Left kidney (tissue), 2 donors: ENCODE data around the gene KCNQ2. TPM values are rescaled to one million over a fixed set of nuclear protein-coding genes. Genes with fewer than 3 reads are reported as not detected.

Experiments
- DNase-seq: peaks from one replicate; pipeline ENCODE4 v3.0.0-alpha.2; 2013
- polyA plus RNA-seq: library from polyadenylated mRNA; unstranded; fragments of 120-200 nt; gene quantifications from one replicate; pipeline ENCODE4 v1.2.1, GENCODE V29; 2013; ENCODE audit not compliant: insufficient read length

Gene KCNQ2
- polyA plus RNA-seq, 1 donor = 5.5 TPM

- DNase-seq = no peak
Observed at GRCh38 chr20:63369024-63369530, 103.4 kb downstream of the KCNQ2 start.

GRCh38 chr20:63368151-63368550 is 104.3 kb downstream of the KCNQ2 start:
- DNase-seq = no peak

GRCh38 chr20:63367446-63368055 is 104.9 kb downstream of the KCNQ2 start:
- no peak for DNase-seq

- no peak for DNase-seq
Observed at GRCh38 chr20:63366390-63367365, 105.8 kb downstream of the KCNQ2 start.

DNA sequence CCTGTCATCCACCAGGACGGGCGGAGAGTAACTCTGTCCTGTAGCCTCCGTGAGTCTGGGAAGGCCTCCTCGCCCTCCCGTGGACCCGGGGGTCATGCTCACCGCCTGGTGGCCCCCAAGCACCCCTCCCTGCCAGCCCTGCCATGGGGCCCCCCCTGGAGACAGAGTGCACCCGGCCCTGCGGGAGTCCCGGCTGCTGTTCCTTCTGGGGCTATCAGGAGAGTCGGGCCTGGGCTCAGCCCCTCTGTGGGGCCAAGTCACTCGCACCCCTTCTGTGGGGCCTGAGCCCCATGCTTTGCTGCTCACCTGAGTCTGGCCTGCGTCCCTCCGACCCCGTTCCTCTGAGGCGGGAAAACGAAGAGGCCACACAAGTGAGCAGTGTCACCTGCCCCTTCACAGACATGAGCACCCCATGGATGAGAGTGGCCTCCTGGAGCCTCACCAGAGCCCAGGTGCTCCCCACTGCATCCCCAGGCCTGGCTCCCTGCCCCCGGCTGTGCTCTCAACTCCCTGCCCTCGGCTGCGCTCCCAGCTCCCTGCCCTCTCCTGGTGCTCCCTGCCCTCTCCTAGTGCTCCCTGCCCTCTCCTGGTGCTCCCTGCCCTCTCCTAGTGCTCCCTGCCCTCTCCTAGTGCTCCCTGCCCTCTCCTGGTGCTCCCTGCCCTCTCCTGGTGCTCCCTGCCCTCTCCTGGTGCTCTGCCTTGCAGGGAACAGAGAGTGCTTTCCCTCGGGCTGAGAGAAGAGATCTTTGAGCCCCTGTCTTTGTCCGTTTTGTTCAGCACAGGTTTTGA is 106.7 kb downstream of the KCNQ2 start:
- DNase-seq = no peak

- no peak for DNase-seq
Observed at GRCh38 chr20:63364801-63365585, 107.5 kb downstream of the KCNQ2 start.

DNA sequence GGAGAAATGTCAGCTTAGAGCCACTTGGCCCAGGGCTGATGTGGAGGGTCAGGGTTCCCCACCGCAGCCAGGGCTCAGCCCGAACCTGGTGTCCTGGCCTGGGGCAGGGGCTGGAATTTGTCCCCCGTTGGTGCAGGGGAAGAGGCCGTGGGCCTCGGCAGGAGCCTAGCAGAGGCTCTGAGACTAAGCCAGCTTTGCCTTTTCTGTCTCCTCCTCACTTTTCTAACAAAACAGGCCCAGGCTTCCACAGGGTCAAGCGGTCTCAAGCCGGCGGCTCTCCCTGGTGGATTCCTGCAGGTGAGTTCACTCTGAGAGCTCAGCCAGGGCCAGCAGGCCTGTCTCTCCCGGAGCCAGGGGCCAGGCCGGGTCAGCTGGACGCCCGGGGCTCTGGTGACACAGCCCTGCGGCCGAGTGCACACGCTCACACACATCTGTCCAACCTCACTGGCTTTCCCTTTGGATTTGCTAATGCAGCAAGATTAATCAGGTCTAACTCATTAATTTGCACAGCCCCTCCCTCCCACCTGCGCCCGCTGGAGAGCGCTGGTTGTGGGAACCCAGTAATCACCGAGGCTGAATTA is 108.4 kb downstream of the KCNQ2 start:
- no peak for DNase-seq

GRCh38 chr20:63363013-63363957 is 109.2 kb downstream of the KCNQ2 start:
- DNase-seq = no peak

DNA sequence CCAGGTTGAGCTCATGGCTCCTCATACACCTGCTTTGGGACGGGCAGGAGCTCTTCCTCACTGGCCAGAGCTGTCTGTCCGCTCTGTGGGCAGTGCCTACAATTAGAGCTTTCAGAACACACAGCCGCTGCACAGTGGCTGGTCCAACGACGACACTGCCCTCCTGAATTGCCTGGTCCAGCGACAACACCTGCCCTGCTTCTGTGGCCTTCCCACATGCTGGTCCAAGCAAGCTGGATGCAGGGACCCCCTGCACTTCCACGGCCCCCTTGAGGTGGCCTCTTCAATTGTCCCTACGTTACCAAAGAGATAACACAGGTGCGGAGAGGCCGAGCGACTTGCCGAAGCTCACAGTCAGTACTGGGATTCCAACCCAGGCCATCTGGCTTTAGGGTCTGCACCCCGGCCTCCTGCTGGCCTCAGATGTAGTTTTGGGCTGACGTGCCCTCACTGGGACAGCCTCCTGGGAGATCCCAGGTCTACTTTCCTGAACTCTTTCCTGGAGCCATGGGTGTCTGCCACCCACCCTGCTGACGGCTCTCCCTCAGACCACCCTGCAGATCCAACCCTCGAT is 109.9 kb downstream of the KCNQ2 start:
- no peak for DNase-seq

DNA sequence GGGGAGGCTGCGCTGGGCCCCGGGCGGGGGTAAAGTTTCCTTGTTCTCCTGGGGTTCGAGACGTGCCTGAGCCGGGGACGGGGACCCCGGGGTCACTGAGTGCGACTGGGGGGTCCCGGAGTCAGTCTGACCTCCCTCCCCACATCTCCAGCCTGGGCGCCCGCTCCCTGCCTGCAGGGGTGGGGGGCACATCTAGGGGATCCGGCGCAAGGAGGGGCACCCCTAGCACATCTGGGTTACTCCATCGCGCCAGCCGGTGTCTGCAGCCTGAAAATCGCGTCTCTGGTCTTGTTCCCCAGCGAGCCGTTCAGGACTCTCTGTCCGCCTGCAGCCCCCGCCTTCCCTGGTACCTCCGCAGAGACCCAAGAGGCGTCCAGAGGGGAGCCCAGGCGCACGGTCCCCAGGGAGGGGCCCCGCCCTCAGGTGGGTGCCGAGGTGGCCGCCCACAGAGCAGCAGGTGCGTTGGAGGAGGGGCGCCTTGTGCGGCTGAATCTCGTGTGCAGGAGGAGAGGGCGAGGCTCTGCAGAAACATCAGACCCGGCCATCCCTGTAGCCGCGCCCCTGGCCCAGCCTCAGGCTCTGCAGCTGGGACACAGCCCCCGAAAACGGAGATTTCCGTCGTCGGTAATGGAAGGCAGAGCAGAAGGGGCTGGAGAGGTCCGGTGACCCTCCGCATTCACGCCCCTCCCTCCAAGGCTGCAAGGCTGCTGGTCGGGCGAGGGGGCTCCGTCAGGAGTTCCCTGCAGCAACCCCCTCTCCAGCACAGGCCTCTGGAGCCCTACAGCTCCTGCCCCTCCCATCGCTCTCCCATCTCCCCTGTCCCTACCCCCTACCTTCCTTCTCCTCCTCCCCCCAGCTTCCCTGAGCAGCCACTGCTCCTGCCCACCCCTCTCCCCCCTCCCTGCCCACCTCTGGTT is 110.7 kb downstream of the KCNQ2 start:
- no peak for DNase-seq

- DNase-seq = no peak
Observed at GRCh38 chr20:63360850-63361518, 111.5 kb downstream of the KCNQ2 start, which contains the start of gene CHRNA4. TSS of gene CHRNA4 (minus strand) at chr20:63361349. CDS start at chr20:63361165, 184 bp downstream.

DNA sequence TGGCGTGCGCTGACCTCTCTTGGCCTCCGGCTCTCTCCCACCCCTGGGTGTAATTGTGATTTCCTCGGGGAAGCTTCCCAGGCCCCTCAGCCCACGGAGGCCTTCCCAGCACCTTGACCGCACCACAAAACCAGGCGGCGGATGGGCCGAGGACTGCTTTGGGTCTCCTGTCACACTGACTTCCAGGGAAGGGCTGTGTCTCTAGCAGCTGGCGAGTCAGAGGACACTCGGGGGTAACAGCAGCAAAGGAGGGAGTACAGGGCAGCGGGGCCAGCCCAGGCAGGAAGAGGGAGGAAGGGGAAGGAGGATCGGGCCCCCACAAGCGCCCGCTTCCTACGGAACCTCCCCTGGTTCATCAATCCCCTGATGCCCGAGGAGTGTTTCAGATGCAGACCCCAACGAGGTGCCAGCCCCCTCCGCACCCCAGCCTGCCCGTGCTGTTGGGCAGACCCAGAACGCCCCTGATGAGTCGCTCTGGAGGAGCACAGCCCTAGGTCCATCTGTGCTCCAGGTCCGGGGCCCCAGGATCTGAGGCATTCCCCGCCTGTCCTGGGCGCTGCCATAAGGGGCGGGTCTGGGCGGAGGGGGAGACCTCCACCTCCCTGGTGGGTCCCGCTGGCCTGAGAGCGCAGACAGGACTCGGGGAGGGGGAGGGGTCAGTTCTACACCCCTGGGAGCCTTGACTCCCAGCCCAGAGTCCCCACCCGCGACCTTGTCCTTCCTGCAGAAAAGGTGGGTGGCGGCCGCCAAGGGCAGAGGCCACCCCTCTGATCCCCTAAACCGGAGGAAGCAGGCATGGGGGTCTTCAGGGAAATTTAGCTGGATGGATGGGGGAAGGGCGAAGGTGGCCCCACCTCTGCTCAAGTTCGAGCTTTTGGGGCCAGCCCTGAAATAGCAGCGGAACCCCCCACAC is 112.3 kb downstream of the KCNQ2 start:
- no peak for DNase-seq

GRCh38 chr20:63359164-63359934 is 113.1 kb downstream of the KCNQ2 start:
- no peak for DNase-seq

GRCh38 chr20:63357921-63358905 is 114.2 kb downstream of the KCNQ2 start:
- DNase-seq = no peak
